ENCODE results near the gene FGFR1OP2.

The FGFR1OP2 gene

DNA sequence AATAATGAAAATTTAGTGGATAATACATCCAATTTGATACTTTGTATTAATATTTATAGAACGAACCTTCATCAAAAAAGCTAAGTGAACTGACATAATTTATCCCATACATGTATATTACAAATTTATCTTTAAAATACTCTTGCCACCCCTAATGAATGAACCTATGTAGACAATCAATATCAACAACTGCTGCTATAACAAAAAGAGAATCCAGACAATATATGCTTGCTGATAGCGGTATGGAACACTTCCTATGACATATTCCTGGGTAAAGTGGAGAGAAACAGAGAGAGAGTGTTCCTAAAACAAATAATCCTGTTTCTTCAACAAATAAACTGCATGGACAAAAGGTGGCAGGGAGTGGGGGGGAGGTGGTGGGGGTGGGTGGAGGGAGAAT, 44.6 kb downstream of the FGFR1OP2 start:
- TF ChIP-seq, protein P1, sequence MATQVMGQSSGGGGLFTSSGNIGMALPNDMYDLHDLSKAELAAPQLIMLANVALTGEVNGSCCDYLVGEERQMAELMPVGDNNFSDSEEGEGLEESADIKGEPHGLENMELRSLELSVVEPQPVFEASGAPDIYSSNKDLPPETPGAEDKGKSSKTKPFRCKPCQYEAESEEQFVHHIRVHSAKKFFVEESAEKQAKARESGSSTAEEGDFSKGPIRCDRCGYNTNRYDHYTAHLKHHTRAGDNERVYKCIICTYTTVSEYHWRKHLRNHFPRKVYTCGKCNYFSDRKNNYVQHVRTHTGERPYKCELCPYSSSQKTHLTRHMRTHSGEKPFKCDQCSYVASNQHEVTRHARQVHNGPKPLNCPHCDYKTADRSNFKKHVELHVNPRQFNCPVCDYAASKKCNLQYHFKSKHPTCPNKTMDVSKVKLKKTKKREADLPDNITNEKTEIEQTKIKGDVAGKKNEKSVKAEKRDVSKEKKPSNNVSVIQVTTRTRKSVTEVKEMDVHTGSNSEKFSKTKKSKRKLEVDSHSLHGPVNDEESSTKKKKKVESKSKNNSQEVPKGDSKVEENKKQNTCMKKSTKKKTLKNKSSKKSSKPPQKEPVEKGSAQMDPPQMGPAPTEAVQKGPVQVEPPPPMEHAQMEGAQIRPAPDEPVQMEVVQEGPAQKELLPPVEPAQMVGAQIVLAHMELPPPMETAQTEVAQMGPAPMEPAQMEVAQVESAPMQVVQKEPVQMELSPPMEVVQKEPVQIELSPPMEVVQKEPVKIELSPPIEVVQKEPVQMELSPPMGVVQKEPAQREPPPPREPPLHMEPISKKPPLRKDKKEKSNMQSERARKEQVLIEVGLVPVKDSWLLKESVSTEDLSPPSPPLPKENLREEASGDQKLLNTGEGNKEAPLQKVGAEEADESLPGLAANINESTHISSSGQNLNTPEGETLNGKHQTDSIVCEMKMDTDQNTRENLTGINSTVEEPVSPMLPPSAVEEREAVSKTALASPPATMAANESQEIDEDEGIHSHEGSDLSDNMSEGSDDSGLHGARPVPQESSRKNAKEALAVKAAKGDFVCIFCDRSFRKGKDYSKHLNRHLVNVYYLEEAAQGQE (IDR thresholded peaks at IDR 0.05; ENCODE audit: insufficient read depth in 1 of 2, low read depth in 2 of 2, low read length in 2 of 2): no peak
- TF ChIP-seq POLR2AphosphoS5 (IDR thresholded peaks at IDR 0.05; ENCODE audit: low read depth, low read length): no peak
- no peak for TF ChIP-seq TAF1 (IDR thresholded peaks at IDR 0.05; ENCODE audit: borderline replicate concordance, insufficient read depth, low read length)
- TF ChIP-seq SIN3A (IDR thresholded peaks at IDR 0.05; ENCODE audit: borderline replicate concordance, insufficient read depth, low read length): no peak
- TF ChIP-seq FOXP2 (optimal IDR thresholded peaks at IDR 0.05; ENCODE audit: borderline replicate concordance, extremely low read depth, extremely low read length, insufficient read depth): no peak

DNA sequence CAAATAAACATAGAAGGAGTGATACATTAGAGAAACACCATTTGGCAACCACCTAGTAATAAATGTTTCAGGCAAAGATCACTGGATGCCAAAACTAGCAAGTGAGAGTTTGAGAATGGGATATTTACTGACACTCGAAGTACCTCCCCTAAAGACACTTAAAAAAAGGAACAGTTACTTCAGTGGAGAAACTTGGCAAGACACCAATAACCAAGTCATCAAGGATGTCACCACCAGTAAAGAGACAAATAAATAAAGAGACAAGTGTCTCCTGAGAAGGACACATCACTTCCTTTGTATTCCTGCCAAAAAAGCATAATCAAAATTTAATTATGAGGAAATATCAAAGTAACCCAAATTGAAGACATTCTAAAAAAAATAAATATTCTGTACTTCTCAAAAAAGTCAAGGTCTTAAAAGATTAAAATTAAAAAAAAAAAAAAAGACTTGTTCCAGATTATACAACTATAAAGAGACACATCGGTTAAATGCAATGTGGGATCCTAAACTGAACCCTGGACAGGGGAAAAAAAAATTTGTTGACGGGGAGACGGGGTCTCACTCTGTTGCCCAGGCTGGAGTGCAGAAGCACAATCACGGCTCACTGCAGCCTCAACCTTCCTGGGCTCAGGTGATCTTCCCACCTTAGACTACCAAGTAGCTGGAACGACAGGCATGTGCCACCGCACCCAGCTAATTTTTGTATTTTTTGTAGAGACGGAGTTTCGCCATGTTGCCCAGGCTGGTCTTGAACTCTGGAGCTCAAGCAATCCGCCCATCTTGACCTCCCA, 49.6 kb downstream of the FGFR1OP2 start:
- TF ChIP-seq SIN3A (IDR thresholded peaks at IDR 0.05; ENCODE audit: borderline replicate concordance, insufficient read depth, low read length): no peak
- no peak for TF ChIP-seq FOXP2 (optimal IDR thresholded peaks at IDR 0.05; ENCODE audit: borderline replicate concordance, extremely low read depth, extremely low read length, insufficient read depth)

DNA sequence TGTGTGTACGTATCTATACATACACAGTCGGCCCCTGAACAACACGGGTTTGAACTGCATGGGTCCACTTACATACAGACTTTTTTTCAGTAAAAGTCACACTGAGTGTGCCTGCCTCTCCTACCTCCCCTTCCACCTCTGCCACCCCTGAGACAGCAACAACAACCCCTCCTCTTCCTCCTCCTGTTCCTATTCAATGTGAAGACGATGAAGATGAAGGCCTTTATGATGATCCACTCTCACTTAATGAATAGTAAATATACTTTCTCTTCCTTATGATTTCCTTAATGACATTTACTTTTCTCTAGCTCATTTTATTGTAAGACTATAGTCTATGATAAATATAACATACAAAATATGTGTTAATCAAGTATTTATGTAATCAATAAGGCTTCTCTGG, 50.4 kb downstream of the FGFR1OP2 start:
- TF ChIP-seq TAF1 (IDR thresholded peaks at IDR 0.05; ENCODE audit: borderline replicate concordance, insufficient read depth, low read length): no peak
- no peak for TF ChIP-seq FOXP2 (optimal IDR thresholded peaks at IDR 0.05; ENCODE audit: borderline replicate concordance, extremely low read depth, extremely low read length, insufficient read depth)
- TF ChIP-seq POLR2AphosphoS5 (IDR thresholded peaks at IDR 0.05; ENCODE audit: low read depth, low read length): no peak
- no peak for TF ChIP-seq SIN3A (IDR thresholded peaks at IDR 0.05; ENCODE audit: borderline replicate concordance, insufficient read depth, low read length)
- TF ChIP-seq, protein P1 (IDR thresholded peaks at IDR 0.05; ENCODE audit: insufficient read depth in 1 of 2, low read depth in 2 of 2, low read length in 2 of 2): no peak

DNA sequence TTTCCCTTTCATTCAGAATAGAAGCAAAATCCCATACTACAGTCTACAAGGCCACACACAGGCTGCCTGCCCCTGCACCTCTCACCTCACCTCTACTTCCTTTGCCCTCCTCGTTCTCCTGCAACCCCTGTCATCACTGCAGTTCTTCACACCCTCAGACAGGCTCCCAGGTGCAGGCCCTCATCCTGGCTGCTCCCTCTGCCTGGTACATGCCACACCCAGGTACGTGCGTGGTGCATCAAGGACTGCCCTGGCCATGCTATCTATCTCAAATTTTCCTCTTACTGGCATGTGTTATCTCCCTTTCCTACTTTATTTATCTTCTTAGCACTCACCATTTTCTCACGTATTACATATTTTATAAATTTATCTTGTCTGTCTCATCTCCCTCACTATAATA, 51.6 kb downstream of the FGFR1OP2 start:
- no peak for TF ChIP-seq TAF1 (IDR thresholded peaks at IDR 0.05; ENCODE audit: borderline replicate concordance, insufficient read depth, low read length)
- no peak for TF ChIP-seq POLR2AphosphoS5 (IDR thresholded peaks at IDR 0.05; ENCODE audit: low read depth, low read length)
- TF ChIP-seq FOXP2 (optimal IDR thresholded peaks at IDR 0.05; ENCODE audit: borderline replicate concordance, extremely low read depth, extremely low read length, insufficient read depth): no peak
- TF ChIP-seq, protein P1 (IDR thresholded peaks at IDR 0.05; ENCODE audit: insufficient read depth in 1 of 2, low read depth in 2 of 2, low read length in 2 of 2): no peak
- no peak for TF ChIP-seq SIN3A (IDR thresholded peaks at IDR 0.05; ENCODE audit: borderline replicate concordance, insufficient read depth, low read length)

DNA sequence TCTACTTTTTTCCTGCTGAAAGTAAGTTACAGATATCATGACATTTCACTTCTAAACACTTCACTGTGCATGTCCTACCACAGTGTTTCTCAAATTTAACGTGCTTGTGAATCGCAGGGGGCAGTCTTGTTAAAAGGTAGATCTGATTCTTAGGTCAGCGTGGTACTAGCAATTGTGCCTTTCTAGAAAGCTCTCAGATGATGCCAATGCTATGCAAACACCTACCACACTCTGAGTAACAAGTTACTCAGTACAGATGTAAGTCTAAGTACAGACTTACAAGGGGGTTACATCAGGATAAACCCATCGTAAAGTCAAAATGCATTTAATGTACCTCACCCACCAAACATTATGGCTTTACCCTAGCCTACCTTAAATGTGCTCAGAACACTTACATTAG, 53.6 kb downstream of the FGFR1OP2 start:
- no peak for TF ChIP-seq TAF1 (IDR thresholded peaks at IDR 0.05; ENCODE audit: borderline replicate concordance, insufficient read depth, low read length)
- TF ChIP-seq, protein P1 (IDR thresholded peaks at IDR 0.05; ENCODE audit: insufficient read depth in 1 of 2, low read depth in 2 of 2, low read length in 2 of 2): no peak
